HCT116 (cell line): ENCODE data around the gene DEPDC5. TPM values are rescaled to one million over a fixed set of nuclear protein-coding genes. Genes with fewer than 3 reads are reported as not detected.

Experiments
- ATAC-seq: fragments of 200-7000 bp; cut with Tn5 transposase; 2 replicates; pipeline ENCODE4 v1.9.1; 2020; ENCODE audit warnings: mild to moderate bottlenecking, moderate library complexity
- BruUV-seq: library from RNA; stranded (reverse); fragments of 400-500 nt; replicated peaks from 2 replicates; lab custom pipeline; 2021; lab: Mats Ljungman, UMichigan
- CTCF ChIA-PET: fragments of 300-600 bp; sonication (Branson Sonifier 250); formaldehyde crosslinking; loops from one replicate; lab custom pipeline; 2021; ENCODE audit warnings: antibody characterized with exemption; lab: Charles Lee
- POLR2A ChIA-PET: fragments of 300-600, 350-600 bp; sonication (Branson Sonifier 250); formaldehyde crosslinking; loops from one replicate; lab custom pipeline; 2021; ENCODE audit warnings: antibody characterized with exemption; lab: Charles Lee
- RAD21 ChIA-PET, 2 experiments: fragments of 300-600 bp; sonication (Branson Sonifier 250); formaldehyde crosslinking; loops; one replicate each; lab custom pipeline; 2023; ENCODE audit warnings: low total read pairs in 2 of 2; ENCODE audit not compliant: uncharacterized antibody in 2 of 2, unreplicated experiment in 2 of 2, low non-redundant PET in 1 of 2; lab: Charles Lee
- DNase-seq: peaks from one replicate; pipeline ENCODE4 v3.0.0-alpha.2; 2010; ENCODE audit warnings: low read depth, low spot score
- H2AFZ ChIP-seq: fragments of 200-600 bp; shearing (Covaris generic), sonication (generic); 2 replicates; pipeline ENCODE4 v1.6.1; 2017; ENCODE audit warnings: low read depth, mixed run types, mixed read lengths, antibody characterized with exemption, low read length; ENCODE audit not compliant: poor library complexity, severe bottlenecking
- H3K27ac ChIP-seq: 2 replicates; pipeline ENCODE4 v1.5.1; 2012; ENCODE audit warnings: low read depth, low read length
- H3K27me3 ChIP-seq: fragments of 200-600 bp; sonication (generic); 2 replicates; pipeline ENCODE4 v1.6.1; 2016; ENCODE audit warnings: mixed run types, low read length, mixed read lengths; ENCODE audit not compliant: insufficient read depth
- H3K36me3 ChIP-seq, 2 experiments: fragments of 200-500 bp in 1 of 2; fragments of 200-600 bp in 1 of 2; sonication (Bioruptor generic) in 1 of 2; sonication (generic) in 1 of 2; 2 replicates each; pipeline versions ENCODE4 v1.5.1 to v1.6.1; 2014 to 2016; ENCODE audit warnings: low read length in 2 of 2, inconsistent platforms in 1 of 2, mixed read lengths in 1 of 2, mixed run types in 1 of 2; ENCODE audit not compliant: insufficient read depth in 2 of 2, control insufficient read depth in 1 of 2
- H3K4me1 ChIP-seq, 2 experiments: fragments of 200-600 bp in 1 of 2; sonication (generic) in 1 of 2; 2 replicates each; pipeline versions ENCODE4 v1.5.1 to v1.6.1; 2012 to 2017; ENCODE audit warnings: low read length in 2 of 2, inconsistent platforms in 1 of 2, mild to moderate bottlenecking in 1 of 2, mixed read lengths in 1 of 2, mixed run types in 1 of 2, moderate library complexity in 1 of 2; ENCODE audit not compliant: insufficient read depth in 2 of 2, control insufficient read depth in 1 of 2
- H3K4me2 ChIP-seq: fragments of 200-600 bp; sonication (generic); 2 replicates; pipeline ENCODE4 v1.6.1; 2017; ENCODE audit warnings: mixed run types, low read length, mixed read lengths
- H3K4me3 ChIP-seq, 2 experiments: fragments of 200-600 bp in 1 of 2; sonication (generic) in 1 of 2; replicated peaks in 1 of 2; 2 replicates each; pipeline ENCODE4 v1.5.1; 2011 to 2016; ENCODE audit warnings: low read length in 2 of 2, control low read depth in 1 of 2, low read depth in 1 of 2, mild to moderate bottlenecking in 1 of 2, mixed read lengths in 1 of 2, mixed run types in 1 of 2
- H3K79me2 ChIP-seq: fragments of 200-600 bp; sonication (generic); 2 replicates; pipeline ENCODE4 v1.6.1; 2017; ENCODE audit warnings: mild to moderate bottlenecking, mixed run types, low read length, moderate library complexity, mixed read lengths; ENCODE audit not compliant: insufficient read depth
- H3K9ac ChIP-seq: fragments of 200-600 bp; sonication (generic); 2 replicates; pipeline ENCODE4 v1.6.1; 2016; ENCODE audit warnings: low read length, mixed read lengths
- H3K9me2 ChIP-seq: fragments of 200-600 bp; sonication (generic), shearing (Covaris generic); 2 replicates; pipeline ENCODE4 v1.6.1; 2017; ENCODE audit warnings: mixed run types, mild to moderate bottlenecking, moderate library complexity; ENCODE audit not compliant: insufficient read depth
- H3K9me3 ChIP-seq, 2 experiments: fragments of 200-500 bp in 1 of 2; fragments of 200-600 bp in 1 of 2; sonication (Bioruptor generic) in 1 of 2; sonication (generic) in 1 of 2; 2 replicates each; pipeline ENCODE4 v1.6.1; 2014 to 2017; ENCODE audit warnings: low read length in 2 of 2, mixed read lengths in 2 of 2, inconsistent platforms in 1 of 2, low read depth in 1 of 2, mild to moderate bottlenecking in 1 of 2, mixed run types in 1 of 2, moderate library complexity in 1 of 2; ENCODE audit not compliant: control insufficient read depth in 1 of 2, insufficient read depth in 1 of 2
- H4K20me1 ChIP-seq: fragments of 200-600 bp; sonication (generic), shearing (Covaris generic); 2 replicates; pipeline ENCODE4 v1.6.1; 2017; ENCODE audit warnings: mixed run types, mild to moderate bottlenecking, moderate library complexity; ENCODE audit not compliant: insufficient read depth
- EZH2 ChIP-seq: fragments of 200-600 bp; sonication (generic); IDR thresholded peaks from 2 replicates; pipeline ENCODE4 v1.6.1; 2017; ENCODE audit warnings: antibody characterized with exemption, mixed run types
- RAD21 ChIP-seq: IDR thresholded peaks from 2 replicates; pipeline ENCODE4 v1.6.1; 2012; ENCODE audit warnings: low read depth, mild to moderate bottlenecking
- SRF ChIP-seq: IDR thresholded peaks from 2 replicates; pipeline ENCODE4 v1.6.1; 2012; ENCODE audit warnings: low read depth
- intact Hi-C: fragments of 100-400 bp; cut with micrococcal nuclease; formaldehyde crosslinking; loops from 2 replicates; pipeline ENCODE4 v1.10.0; 2022
- total RNA-seq: library from RNA; stranded (reverse); gene quantifications from one replicate; pipeline ENCODE4 v1.2.1, GENCODE V29; 2021; ENCODE audit not compliant: unreplicated experiment

Gene DEPDC5
- total RNA-seq, 1 experiment from 2014 or later, result 35.0 TPM

GRCh38 chr22:31732089-31732829, 21.6 kb upstream of the DEPDC5 start:
- no peaks in the 10 kb centered on the region for H3K9me3 ChIP-seq
- H3K4me1 ChIP-seq, result peaks cover 0 to 12% of the 10 kb centered on the region in 2 experiments; a peak in 1 of 4 replicates
- H3K9me2 ChIP-seq, result no peaks in the 10 kb centered on the region
- H3K4me2 ChIP-seq, result no peak overlapping the region
- ATAC-seq (no peak), DNase-seq (no peak)
- intact Hi-C loops, result no loop called here
- H2AFZ ChIP-seq, result no peak overlapping the region
- no peaks in the 10 kb centered on the region for H4K20me1 ChIP-seq
- no TSS peak for BruUV-seq
- no peaks in the 10 kb centered on the region for H3K36me3 ChIP-seq
- H3K27me3 ChIP-seq, result no peaks in the 10 kb centered on the region
- no peak overlapping the region for H3K27ac ChIP-seq
- H3K9ac ChIP-seq, result no peak overlapping the region
- H3K79me2 ChIP-seq, result peaks cover 79% of the 10 kb centered on the region
- CTCF ChIA-PET, result no interaction called here
- no peak overlapping the region for H3K4me3 ChIP-seq
- no peak for TF ChIP-seq SRF
- no peak for TF ChIP-seq RAD21
- RAD21 ChIA-PET, result no interaction called here
- POLR2A ChIA-PET, result no interaction called here

- ATAC-seq, result no peak
- DNase-seq, result no peak
- POLR2A ChIA-PET, result no interaction called here
- H3K4me2 ChIP-seq, result no peak overlapping the region
- H3K9ac ChIP-seq, result no peak overlapping the region
- RAD21 ChIA-PET, result no interaction called here
- TF ChIP-seq RAD21 (no peak), EZH2 (no peak)
- intact Hi-C loops, result no loop called here
- CTCF ChIA-PET, result no interaction called here
- no peak overlapping the region for H3K4me3 ChIP-seq
- no peak overlapping the region for H3K27ac ChIP-seq
- no peaks in the 10 kb centered on the region for H3K27me3 ChIP-seq
- peaks cover 83% of the 10 kb centered on the region for H3K79me2 ChIP-seq
- no TSS peak for BruUV-seq
- H3K9me2 ChIP-seq, result no peaks in the 10 kb centered on the region
- no peaks in the 10 kb centered on the region for H3K9me3 ChIP-seq
- H3K4me1 ChIP-seq, result peaks cover 0 to 12% of the 10 kb centered on the region in 2 experiments; a peak in 1 of 4 replicates
- no peaks in the 10 kb centered on the region for H4K20me1 ChIP-seq
- H3K36me3 ChIP-seq, result peaks cover 3 to 4% of the 10 kb centered on the region in 2 experiments; a peak in 2 of 4 replicates
- no peak overlapping the region for H2AFZ ChIP-seq
Measured at GRCh38 chr22:31733580-31734079, 20.2 kb upstream of the DEPDC5 start.
